Hepatocyte (in vitro differentiated cells): Measurements from ENCODE around the gene CDON. TPM values are rescaled to one million over a fixed set of nuclear protein-coding genes. Genes with fewer than 3 reads are reported as not detected.
"Not testable (repeated sequence)": the region's sequence is repeated elsewhere in the genome, so short reads cannot be mapped to it uniquely, and the experiment has no call there.

ENCODE experiments used
- DNase-seq: peaks from one replicate; pipeline ENCODE4 v3.0.0-alpha.2; 2016; ENCODE audit warnings: low spot score
- H2AFZ ChIP-seq: fragments of 200-600 bp; sonication (generic); 2 replicates; pipeline ENCODE4 v1.6.0; 2016; ENCODE audit warnings: antibody characterized with exemption, mild to moderate bottlenecking
- H3K27ac ChIP-seq: fragments of 200-600 bp; sonication (generic); 2 replicates; pipeline ENCODE4 v1.5.1; 2016; ENCODE audit warnings: mild to moderate bottlenecking
- H3K27me3 ChIP-seq: fragments of 200-600 bp; sonication (generic); 2 replicates; pipeline ENCODE4 v1.6.1; 2016
- H3K36me3 ChIP-seq: fragments of 200-600 bp; sonication (generic); replicated peaks from 2 replicates; pipeline ENCODE4 v1.5.1; 2016; ENCODE audit warnings: low read depth; ENCODE audit not compliant: insufficient read depth
- H3K4me1 ChIP-seq: fragments of 200-600 bp; sonication (generic); 2 replicates; pipeline ENCODE4 v1.5.1; 2016; ENCODE audit warnings: mild to moderate bottlenecking, moderate library complexity; ENCODE audit not compliant: insufficient read depth
- H3K4me2 ChIP-seq: fragments of 200-600 bp; sonication (generic); 2 replicates; pipeline ENCODE4 v1.6.0; 2016
- H3K4me3 ChIP-seq: fragments of 200-600 bp; sonication (generic); 2 replicates; pipeline ENCODE4 v1.5.1; 2016; ENCODE audit warnings: mild to moderate bottlenecking
- H3K79me2 ChIP-seq: fragments of 200-600 bp; sonication (generic); 2 replicates; pipeline ENCODE4 v1.6.0; 2017; ENCODE audit warnings: mild to moderate bottlenecking
- H3K9me2 ChIP-seq: fragments of 200-600 bp; sonication (generic); replicated peaks from 2 replicates; pipeline ENCODE4 v1.6.0; 2017; ENCODE audit warnings: mild to moderate bottlenecking; ENCODE audit not compliant: insufficient read depth
- H3K9me3 ChIP-seq: fragments of 200-600 bp; sonication (generic); 2 replicates; pipeline ENCODE4 v1.5.1; 2016; ENCODE audit warnings: low read depth, mild to moderate bottlenecking
- H4K20me1 ChIP-seq: fragments of 200-600 bp; sonication (generic); 2 replicates; pipeline ENCODE4 v1.6.0; 2016; ENCODE audit warnings: mild to moderate bottlenecking; ENCODE audit not compliant: insufficient read depth, poor library complexity, severe bottlenecking
- CTCF ChIP-seq: fragments of 200-600 bp; sonication (generic); IDR thresholded peaks from 2 replicates; pipeline ENCODE4 v1.5.1; 2016; ENCODE audit warnings: antibody characterized with exemption, mild to moderate bottlenecking; ENCODE audit not compliant: poor library complexity
- EZH2 ChIP-seq: fragments of 200-600 bp; sonication (generic); IDR thresholded peaks from 2 replicates; pipeline ENCODE4 v1.6.1; 2016; ENCODE audit warnings: antibody characterized with exemption, mild to moderate bottlenecking, borderline replicate concordance
- EZH2phosphoT487 ChIP-seq: fragments of 200-600 bp; sonication (generic); IDR thresholded peaks from one replicate; pipeline ENCODE4 v1.6.1; 2018; ENCODE audit warnings: antibody characterized with exemption, mild to moderate bottlenecking, low read depth, moderate library complexity; ENCODE audit not compliant: unreplicated experiment, severe bottlenecking
- WGBS: methylation state at CpG from one replicate; pipeline ENCODE4 v1.1.6; 2016; ENCODE audit warnings: low lambda C conversion rate; ENCODE audit errors: missing lambda C conversion rate; 5-methylcytosine and 5-hydroxymethylcytosine counted together
- polyA plus RNA-seq: library from polyadenylated mRNA; unstranded; fragments of >200 nt; fragmentation: Nextera tagmentation; extraction: Ambion mirVana; gene quantifications from 2 replicates; pipeline ENCODE4 v1.2.1, GENCODE V29; 2016
- total RNA-seq: library from RNA; depleted of rRNA; stranded (reverse); fragments of >200 nt; gene quantifications from 2 replicates; pipeline ENCODE4 v1.2.3, GENCODE V29; 2014

The CDON gene
- total and polyA plus RNA-seq, 2 experiments from 2014 or later, result 17.5 to 41.9 TPM

GRCh38 chr11:125987066-125987641 is 75.5 kb downstream of the CDON start:
- 80% methylated on average over 5 of the region's 5 CpGs for WGBS
- H3K4me3 ChIP-seq, result no peak overlapping the region
- DNase-seq, result no peak
- H3K4me1 ChIP-seq, result no peaks in the 10 kb centered on the region
- H3K36me3 ChIP-seq, result no peaks in the 10 kb centered on the region
- H3K27ac ChIP-seq, result no peak overlapping the region
- H2AFZ ChIP-seq, result no peak overlapping the region
- no peaks in the 10 kb centered on the region for H3K79me2 ChIP-seq
- H3K9me3 ChIP-seq, result no peaks in the 10 kb centered on the region
- H3K9me2 ChIP-seq, result no peaks in the 10 kb centered on the region
- TF ChIP-seq EZH2phosphoT487 (no peak), CTCF (no peak), EZH2 (no peak)
- no peaks in the 10 kb centered on the region for H3K27me3 ChIP-seq
- H4K20me1 ChIP-seq, result no peaks in the 10 kb centered on the region
- no peak overlapping the region for H3K4me2 ChIP-seq

- not testable (repeated sequence) for H2AFZ ChIP-seq, H3K9me2 ChIP-seq, H3K27me3 ChIP-seq, H4K20me1 ChIP-seq, H3K4me3 ChIP-seq, H3K9me3 ChIP-seq, DNase-seq, H3K79me2 ChIP-seq, H3K4me2 ChIP-seq, H3K4me1 ChIP-seq, H3K36me3 ChIP-seq, H3K27ac ChIP-seq
- WGBS, result 98% methylated on average over 6 of the region's 6 CpGs
Measured at GRCh38 chr11:125985956-125986355, 76.7 kb downstream of the CDON start.

- no peak overlapping the region for H3K4me2 ChIP-seq
- H3K27ac ChIP-seq, result no peak overlapping the region
- no peak for DNase-seq
- no peaks in the 10 kb centered on the region for H3K4me1 ChIP-seq
- no peaks in the 10 kb centered on the region for H3K9me2 ChIP-seq
- no peak overlapping the region for H2AFZ ChIP-seq
- WGBS, result 98% methylated on average over 3 of the region's 3 CpGs
- no peaks in the 10 kb centered on the region for H3K9me3 ChIP-seq
- H4K20me1 ChIP-seq, result no peaks in the 10 kb centered on the region
- no peak for TF ChIP-seq CTCF
- TF ChIP-seq EZH2, result no peak
- TF ChIP-seq EZH2phosphoT487, result no peak
- no peaks in the 10 kb centered on the region for H3K27me3 ChIP-seq
- H3K4me3 ChIP-seq, result no peak overlapping the region
- H3K36me3 ChIP-seq, result no peaks in the 10 kb centered on the region
- no peaks in the 10 kb centered on the region for H3K79me2 ChIP-seq
Measured at GRCh38 chr11:125982348-125982730, 80.3 kb downstream of the CDON start.

GRCh38 chr11:125980436-125980835 is 82.2 kb downstream of the CDON start:
- Histone ChIP-seq H3K27me3 (no peaks in the 10 kb centered on the region), H3K4me1 (no peaks in the 10 kb centered on the region), H3K4me3 (no peak overlapping the region), H3K36me3 (no peaks in the 10 kb centered on the region), H3K9me3 (no peaks in the 10 kb centered on the region), H3K9me2 (no peaks in the 10 kb centered on the region), H3K4me2 (no peak overlapping the region), H4K20me1 (no peaks in the 10 kb centered on the region), H3K79me2 (no peaks in the 10 kb centered on the region), H3K27ac (no peak overlapping the region), H2AFZ (no peak overlapping the region)
- no peak for DNase-seq
- TF ChIP-seq EZH2phosphoT487 (no peak), EZH2 (no peak), CTCF (no peak)
- WGBS, result 92% methylated on average over 8 of the region's 8 CpGs
